Hematopoietic multipotent progenitor cell treated with erythropoietin and hydrocortisone succinate and interleukin-3 and kit ligand, for 4 days (in vitro differentiated cells): ENCODE results near the gene PACS1.
"Not testable (repeated sequence)": the region's sequence is repeated elsewhere in the genome, so short reads cannot be mapped to it uniquely, and the experiment has no call there.

Experiments used
- DNase-seq: peaks from one replicate; pipeline ENCODE4 v3.0.0-alpha.2; 2015

The PACS1 gene

DNA sequence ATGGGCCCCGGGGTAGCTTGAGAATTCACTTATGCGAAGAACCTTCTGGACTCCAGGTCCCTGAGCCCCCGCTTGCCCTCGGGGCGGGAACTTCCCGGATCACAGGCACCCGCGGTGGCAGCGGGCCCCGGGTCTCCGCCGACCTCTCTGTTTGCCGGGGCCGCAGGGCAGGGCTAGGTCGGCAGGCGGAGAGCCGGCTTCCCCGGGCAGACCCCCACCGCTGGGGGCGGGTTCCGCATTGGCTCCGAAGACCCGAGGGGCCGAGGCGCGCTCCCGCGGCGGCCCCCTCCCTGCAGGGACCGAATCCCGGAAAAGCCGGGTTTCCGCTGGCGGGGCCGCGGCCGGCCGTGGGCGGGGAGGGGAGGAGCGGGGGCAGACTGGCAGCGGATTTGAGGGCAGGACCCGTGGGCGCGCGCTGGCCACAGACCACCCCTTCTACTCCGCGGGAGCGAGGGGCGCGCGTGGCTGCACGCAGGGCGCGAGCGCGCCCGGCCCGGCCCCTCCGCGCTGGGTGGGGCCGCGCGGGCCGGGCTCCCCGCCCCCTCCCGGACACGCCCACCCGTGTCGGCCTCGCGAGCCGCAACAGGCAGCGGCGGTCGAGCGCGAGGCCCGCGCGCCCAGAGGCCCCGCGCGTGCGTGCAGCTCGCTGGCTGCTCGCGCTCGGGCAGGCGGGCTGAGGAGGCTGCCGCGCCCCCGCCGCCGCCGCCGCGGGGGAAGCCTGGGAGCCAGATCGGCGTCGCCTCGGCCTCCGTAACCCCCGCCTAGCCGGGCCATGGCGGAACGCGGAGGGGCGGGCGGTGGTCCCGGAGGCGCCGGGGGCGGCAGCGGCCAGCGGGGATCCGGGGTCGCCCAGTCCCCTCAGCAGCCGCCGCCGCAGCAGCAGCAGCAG is at the start of gene PACS1:
Gene PACS1 (plus strand): TSS at position 558 of the 889 bp plus-strand sequence. CDS start 215 bp downstream, at position 773.
- peak; percentile 89 for DNase-seq

DNA sequence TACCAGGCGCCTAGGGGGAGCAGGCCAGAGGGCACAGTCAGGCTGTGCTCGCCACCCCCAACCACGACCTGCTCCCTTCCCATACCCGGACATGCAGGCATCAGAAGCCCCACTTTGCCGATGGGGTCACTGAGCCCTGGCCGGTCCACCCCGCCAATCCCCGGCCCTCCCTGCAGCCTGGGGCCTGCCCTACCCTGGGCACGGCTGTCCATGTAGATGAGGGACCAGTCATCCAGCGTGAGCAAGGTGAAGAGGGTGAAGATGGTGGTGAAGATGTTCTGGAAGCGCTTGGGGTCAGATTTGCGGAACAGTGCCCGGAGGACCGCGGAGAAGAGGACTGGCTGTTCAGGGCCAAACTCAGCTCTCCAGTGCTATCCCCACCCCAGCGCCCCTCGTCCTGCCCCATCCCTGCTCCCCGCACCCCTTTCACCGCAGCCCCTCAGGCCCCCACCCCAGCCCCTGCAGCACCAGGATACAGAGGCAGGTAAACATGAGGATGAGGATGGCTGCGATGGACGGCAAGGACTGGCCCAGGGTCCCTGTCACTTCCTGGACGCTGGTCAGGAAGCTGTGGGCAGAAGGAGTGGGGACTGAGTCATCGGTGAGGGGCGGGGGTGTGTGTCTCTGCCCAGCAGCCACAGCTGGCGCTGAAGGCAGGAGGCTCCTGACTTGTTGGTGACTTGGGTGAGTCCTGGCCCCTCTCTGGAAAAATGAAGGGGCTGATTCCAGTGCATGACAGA is 49.3 kb upstream of the PACS1 start:
- DNase-seq, result peak; percentile 91

DNA sequence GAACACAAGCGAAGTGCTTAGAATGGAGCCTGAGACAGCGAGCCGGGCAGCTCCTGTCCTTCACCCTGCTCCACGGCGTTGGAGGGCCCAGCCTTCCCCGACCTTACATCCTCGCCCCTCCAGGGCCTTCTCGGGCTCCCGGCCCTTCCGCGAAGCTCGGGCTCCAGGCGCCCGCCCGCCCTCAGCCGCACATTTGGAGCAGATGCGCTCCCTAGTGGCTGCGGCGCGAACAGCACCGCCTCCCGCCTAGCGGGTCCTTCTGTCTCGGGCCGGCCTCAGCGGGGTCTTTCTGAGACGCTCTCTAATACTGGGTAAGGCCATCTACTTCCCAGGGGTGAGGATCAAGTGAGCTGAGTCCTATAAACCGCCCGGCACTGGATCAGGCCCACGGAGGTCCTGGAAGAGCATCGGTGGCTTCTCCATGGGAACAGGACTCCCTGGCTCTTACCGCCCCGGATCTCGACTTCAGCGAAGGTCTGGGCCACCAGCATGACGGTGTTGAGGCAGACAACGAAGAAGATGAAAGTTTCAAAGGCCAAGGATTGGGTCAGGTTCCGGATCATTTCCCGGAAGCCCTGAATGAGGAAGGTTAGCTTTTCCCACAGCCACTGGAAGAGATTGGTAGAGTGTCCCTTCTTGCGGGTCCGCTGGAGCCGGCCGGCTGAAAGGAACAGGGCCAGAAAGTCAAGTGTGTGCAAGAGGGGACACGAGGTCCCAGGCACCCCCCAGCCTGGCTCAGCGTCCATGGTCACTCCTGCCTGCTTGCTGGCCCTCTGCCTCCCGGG is 47.5 kb upstream of the PACS1 start:
- peak; percentile 88 for DNase-seq

DNA sequence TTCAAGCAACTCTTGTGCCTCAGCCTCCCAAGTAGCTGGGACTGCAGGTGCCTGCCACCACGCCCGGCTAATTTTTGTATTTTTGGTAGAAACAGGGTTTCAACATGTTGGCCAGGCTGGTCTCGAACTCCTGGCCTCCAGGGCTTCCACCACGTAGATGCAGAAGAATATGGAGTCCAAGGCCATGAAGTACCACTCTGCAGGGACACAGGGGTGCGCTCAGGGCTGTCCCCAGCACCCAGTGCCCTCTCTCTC is 47.0 kb upstream of the PACS1 start:
- DNase-seq, result not testable (repeated sequence)

GRCh38 chr11:66026017-66026529 is 44.0 kb upstream of the PACS1 start, which contains the start of gene CATSPER1:
CATSPER1 (minus strand) TSS chr11:66026479; CDS start chr11:66026379, 100 bp downstream.
- DNase-seq, result no peak

DNA sequence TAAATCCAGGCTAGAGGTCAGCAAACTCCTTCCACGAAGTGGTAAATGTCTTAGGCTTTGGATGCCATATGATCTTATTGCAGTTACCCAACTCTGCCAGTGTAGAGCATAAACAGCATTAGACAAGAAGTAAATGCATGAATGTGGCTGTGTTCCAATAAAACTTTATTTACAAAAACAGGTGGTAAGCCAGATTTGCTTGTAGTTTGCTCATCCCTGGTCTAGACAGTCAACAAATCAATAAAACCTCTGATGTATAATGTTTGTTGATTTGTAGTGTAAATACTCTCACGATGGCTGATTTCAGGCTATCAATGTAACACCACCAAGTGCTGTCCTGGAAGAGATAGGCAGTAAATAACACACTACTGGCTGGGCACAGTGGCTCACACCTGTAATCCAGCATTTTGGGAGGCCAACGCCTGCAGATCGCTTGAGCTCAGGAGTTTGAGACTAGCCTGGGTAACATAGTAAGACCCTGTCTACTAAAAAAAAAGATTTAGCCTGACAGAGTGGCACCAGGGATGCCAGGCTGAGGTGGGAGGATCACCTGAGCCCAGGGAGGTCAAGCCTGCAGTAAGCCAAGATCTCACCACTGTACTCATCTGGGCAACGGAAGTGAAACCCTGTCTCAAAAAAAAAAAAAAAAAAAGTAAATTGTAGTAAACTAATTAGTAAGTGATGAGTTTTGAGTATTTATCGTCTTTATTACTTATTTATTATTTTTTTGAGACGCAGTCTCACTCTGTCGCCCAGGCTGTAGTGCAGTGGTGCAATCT is 36.9 kb upstream of the PACS1 start:
- no peak for DNase-seq

DNA sequence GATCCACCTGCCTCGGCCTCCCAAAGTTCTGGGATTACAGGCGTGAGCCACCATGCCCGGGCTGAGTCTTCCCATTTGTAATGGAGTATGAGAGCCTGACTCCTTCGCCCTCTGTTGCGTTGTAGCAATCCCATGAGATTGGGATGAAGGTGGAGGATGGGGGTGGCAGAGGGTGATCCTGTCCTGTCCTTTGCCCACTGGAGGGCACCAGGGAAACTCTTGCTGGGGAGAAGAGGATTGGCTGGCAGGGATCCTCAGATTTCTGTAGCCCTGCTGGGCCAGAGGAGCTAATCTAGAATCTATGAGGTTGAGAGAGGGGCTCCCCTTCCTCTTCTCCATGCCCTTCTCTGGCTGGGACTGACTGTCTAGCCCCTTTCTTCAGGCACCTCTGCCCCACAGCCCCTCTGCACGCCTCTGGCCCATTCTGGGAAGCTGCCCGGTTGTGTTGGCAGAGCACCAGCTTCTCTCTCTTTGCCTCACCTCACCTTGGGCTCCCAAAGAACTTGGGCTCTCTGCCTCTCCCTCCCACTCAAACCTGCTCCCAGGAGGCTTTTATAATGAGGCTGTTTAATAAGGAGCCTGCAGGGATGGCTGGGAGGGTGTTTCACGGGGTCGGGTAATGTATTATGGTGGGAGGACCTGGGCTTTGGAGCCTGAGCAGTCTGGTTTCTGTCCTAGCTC is 34.3 kb upstream of the PACS1 start:
- DNase-seq, result no peak

DNA sequence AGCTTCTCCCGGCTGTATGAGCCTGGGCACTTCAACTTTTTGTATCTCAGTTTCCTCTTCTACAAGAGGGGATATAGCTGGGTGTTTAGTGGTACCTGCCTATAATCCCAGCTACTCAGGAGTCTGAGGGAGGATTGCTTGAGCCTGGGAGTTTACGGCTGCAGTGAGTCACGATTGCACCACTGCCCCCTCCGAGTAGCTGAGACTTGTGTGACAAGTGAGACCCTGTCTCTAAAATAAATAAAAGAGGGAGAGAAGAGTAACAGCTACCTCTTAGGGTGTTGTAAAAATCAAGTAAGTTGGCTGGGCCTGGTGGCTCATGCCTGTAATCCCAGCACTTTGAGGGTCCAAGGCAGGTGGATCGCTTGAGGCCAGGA is 33.8 kb upstream of the PACS1 start:
- no peak for DNase-seq

DNA sequence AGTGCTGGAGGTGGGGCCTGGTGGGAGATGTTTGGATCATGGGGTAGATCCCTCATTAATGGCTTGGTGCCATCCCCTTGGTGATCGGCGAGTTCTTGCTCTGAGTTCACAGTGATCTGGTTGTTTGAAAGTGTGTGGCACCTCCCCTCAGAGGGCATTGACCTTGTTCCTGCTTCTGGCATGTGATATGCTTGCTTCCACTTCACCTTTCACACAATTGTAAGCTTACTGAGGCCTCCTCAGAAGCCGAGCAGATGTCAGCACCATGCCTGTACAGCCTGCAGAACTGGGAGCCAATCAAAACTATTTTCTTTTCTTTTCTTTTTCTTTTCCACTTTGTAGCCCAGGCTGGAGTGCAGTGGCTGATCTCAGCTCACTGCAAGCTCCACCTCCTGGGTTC is 32.7 kb upstream of the PACS1 start:
- DNase-seq, result no peak

DNA sequence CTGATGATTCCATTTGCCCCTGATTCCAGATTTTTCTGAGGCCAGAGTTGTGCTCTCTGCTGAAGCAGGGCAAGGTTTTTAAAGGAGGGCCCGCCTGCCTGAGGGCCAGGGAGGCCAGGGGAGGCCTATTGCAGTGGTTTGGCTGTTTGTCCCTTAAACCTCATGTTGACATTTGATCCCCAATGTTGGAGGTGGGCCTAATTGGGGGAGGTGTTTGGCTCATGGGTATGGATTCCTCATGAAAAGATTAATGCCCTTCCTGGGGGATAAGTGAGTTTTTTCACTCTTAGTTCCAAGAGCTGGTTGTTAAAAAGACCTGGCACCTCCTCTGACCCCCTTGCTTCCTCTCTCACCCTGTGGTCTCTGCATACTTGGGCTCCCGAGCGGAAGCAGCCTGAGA is 30.3 kb upstream of the PACS1 start:
- DNase-seq, result no peak

- no peak for DNase-seq
Measured at GRCh38 chr11:66042227-66042995, 27.7 kb upstream of the PACS1 start.

DNA sequence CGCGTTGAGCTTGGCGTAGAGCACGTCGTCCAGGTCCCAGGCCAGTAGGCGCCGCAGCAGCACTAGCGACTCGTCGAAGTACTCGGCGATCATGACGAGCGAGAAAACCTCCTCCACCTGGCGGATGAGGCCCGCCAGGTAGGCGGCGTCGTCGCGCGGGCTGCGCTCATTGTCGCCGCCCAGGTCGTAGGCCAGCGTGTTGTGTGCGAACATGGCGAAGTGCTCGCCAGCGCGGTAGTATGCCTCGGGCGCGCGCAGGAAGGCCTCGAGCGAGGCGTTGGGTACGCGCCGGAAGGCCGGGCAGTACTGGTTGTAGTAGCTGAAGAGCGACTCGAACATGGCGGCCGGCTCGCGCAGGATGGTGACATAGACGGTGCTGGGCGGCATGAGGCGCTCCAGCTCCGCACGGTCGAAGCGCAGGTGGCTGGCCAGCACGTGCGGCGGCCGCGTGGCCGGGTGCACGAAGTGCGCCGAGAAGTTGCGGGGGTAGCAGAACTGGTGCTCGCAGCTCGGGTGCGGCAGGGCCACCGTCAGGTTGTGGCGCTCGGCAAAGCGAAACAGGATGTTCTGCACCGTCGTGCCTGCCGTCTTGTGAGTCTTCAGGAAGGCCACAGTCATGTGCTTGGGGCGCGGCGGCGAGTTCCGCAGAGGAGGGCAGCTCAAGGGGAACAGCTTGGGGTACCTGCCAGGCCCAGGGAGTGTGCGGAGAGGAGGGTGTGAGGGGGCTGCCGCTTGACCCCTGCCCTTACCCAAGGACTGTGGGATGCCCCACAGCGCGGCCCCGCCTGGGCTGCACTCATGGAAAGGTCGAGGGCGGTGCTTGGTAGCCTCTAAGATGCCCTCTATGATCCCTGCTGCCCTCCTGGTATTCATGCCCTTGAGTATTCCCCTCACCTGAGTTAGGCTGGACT is 26.8 kb upstream of the PACS1 start:
- DNase-seq, result no peak

- no peak for DNase-seq
Measured at GRCh38 chr11:66044757-66045156, 25.3 kb upstream of the PACS1 start.

GRCh38 chr11:66045177-66045639 is 24.9 kb upstream of the PACS1 start:
- peak; percentile 89 for DNase-seq

DNA sequence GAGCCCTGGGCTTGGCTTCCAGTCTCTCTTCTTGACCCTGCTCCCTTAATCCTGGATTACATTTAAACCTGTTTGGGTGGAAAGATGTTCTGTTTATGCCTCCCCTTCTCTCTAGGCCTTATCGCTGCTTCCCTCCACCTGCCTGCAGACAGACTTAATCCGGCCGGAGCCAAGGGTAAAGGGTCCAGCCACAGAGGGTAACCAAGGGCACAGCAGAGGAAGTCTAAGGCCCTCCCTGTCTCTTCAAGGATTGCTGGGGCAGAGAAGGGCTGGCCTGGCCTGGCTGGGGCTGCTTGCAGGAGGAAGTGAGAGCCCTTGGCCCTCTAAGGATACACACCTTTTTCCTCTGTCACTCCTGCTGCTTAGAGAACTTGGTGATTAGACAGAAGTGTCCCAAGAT is 23.2 kb upstream of the PACS1 start:
- no peak for DNase-seq

DNA sequence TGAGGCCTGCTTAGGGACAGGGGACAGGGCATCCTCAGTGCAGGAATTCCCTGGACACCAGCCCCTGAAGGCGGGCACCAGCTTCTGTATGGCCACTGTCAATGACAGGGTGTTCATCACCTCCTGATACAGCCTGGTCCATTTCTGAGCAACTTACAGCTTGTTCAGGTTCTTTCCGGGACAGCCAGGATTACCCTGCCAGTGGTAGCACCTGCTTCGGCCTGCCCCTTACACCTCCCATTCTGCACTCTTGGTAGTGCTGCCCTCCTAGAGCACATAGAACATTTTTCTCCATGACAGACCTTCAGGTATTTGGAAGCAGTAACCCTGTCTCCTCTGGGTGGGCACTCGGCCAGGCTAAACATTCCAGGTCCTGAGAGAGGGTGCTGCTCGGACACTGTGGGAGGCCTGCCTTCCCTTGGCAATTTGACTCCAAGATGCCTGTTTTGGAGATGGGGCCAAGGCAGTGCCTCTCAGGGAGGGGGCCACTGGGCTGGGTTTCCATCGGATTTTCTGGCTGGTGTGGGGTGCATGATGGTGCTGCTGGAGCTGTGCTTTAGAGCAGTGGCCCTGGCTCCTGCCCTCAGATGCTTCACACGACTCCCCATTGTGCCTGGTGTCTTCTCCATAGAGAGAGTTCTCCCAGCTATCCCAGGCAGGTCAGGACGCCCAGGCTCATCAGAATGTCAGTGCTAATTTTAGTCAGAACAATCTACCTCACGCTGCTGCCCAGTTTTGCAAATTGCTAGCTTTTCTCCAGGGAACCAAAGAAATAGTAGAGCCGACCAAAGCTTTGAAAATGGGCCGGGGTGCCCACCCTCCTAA is 22.3 kb upstream of the PACS1 start:
- DNase-seq, result no peak

GRCh38 chr11:66048547-66049323 is 21.3 kb upstream of the PACS1 start, which contains the start of gene GAL3ST3:
GAL3ST3 (minus strand) TSS chr11:66049161; CDS start chr11:66045415, 3,746 bp downstream.
- DNase-seq, result peak; percentile 25
